Measurements from ENCODE around the gene FOXJ3.

DNA sequence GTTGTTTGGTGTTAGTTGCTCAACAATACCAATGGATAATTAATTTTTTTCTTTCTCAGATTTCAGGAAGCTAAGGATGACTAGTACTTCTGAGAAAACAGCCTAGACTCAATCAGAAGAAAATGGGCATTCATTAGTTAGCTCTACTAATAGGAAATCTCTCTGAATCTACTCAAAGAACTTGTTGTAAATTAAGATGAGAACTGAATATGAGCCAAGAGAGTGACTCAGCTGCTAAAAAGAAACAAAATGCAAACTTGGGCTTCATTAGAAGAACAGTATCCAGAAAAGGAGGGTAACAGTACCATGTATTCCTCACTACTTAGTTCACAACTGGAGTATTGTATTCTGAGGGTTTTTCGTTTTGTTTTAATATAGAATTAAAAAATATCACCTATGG, 12.5 kb downstream of the FOXJ3 start:
- TF ChIP-seq TAF1 (conservative IDR thresholded peaks at IDR 0.05) (no peak), RXRA (IDR thresholded peaks at IDR 0.05) (no peak), MAX (IDR thresholded peaks at IDR 0.05) (no peak), HNF4A (conservative IDR thresholded peaks at IDR 0.05) (no peak), YY1 (IDR thresholded peaks at IDR 0.05) (no peak), NR2F2 (IDR thresholded peaks at IDR 0.05) (no peak), JUND (IDR thresholded peaks at IDR 0.05) (no peak), RAD21 (IDR thresholded peaks at IDR 0.05) (no peak), ZBTB33 (IDR thresholded peaks at IDR 0.05) (no peak)
- TF ChIP-seq, protein P1, sequence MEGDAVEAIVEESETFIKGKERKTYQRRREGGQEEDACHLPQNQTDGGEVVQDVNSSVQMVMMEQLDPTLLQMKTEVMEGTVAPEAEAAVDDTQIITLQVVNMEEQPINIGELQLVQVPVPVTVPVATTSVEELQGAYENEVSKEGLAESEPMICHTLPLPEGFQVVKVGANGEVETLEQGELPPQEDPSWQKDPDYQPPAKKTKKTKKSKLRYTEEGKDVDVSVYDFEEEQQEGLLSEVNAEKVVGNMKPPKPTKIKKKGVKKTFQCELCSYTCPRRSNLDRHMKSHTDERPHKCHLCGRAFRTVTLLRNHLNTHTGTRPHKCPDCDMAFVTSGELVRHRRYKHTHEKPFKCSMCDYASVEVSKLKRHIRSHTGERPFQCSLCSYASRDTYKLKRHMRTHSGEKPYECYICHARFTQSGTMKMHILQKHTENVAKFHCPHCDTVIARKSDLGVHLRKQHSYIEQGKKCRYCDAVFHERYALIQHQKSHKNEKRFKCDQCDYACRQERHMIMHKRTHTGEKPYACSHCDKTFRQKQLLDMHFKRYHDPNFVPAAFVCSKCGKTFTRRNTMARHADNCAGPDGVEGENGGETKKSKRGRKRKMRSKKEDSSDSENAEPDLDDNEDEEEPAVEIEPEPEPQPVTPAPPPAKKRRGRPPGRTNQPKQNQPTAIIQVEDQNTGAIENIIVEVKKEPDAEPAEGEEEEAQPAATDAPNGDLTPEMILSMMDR (IDR thresholded peaks at IDR 0.05; ENCODE audit: low read depth, low read length, missing input control) = no peak
- TF ChIP-seq, protein P2, sequence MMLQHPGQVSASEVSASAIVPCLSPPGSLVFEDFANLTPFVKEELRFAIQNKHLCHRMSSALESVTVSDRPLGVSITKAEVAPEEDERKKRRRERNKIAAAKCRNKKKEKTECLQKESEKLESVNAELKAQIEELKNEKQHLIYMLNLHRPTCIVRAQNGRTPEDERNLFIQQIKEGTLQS (IDR thresholded peaks at IDR 0.05) = no peak
